GM12878 (cell line): ENCODE measurements around the gene TIGAR. TPM values are rescaled to one million over a fixed set of nuclear protein-coding genes. Genes with fewer than 3 reads are reported as not detected.

Experiments used
- ATAC-seq: fragments of 200-7000 bp; cut with Tn5 transposase; 3 replicates; pipeline ENCODE4 v1.9.1; 2020; ENCODE audit warnings: mild to moderate bottlenecking, moderate library complexity
- BruUV-seq: library from RNA; stranded (reverse); fragments of 400-500 nt; replicated peaks from 2 replicates; lab custom pipeline; 2021; lab: Mats Ljungman, UMichigan
- CTCF ChIA-PET: fragments of 300-600 bp; sonication (Branson Sonifier 250); formaldehyde crosslinking; extraction: SDS; loops from one replicate; lab custom pipeline; 2021; ENCODE audit warnings: inconsistent platforms; lab: Yijun Ruan, JAX
- POLR2A ChIA-PET: fragments of 350-600 bp; formaldehyde crosslinking; extraction: SDS; loops from one replicate; lab custom pipeline; 2021; ENCODE audit warnings: inconsistent platforms; lab: Charles Lee
- RAD21 ChIA-PET: fragments of 300-600 bp; sonication (Branson Sonifier 250); formaldehyde crosslinking; loops from one replicate; lab custom pipeline; 2023; ENCODE audit warnings: antibody characterized with exemption; ENCODE audit not compliant: unreplicated experiment; lab: Charles Lee
- SMC1A ChIA-PET: fragments of 300-600 bp; sonication (Branson Sonifier 250); formaldehyde crosslinking; loops from one replicate; lab custom pipeline; 2023; ENCODE audit not compliant: unreplicated experiment, uncharacterized antibody; lab: Charles Lee
- DNase-seq: peaks from one replicate; pipeline ENCODE4 v3.0.0-alpha.2; 2011; ENCODE audit warnings: low read depth, low spot score
- FAIRE-seq: peaks from 3 replicates; lab custom pipeline; 2011; peaks lifted over from hg19 to GRCh38; lab: Jason Lieb, UNC
- H2AFZ ChIP-seq: 2 replicates; pipeline ENCODE4 v1.6.0; 2011; ENCODE audit warnings: low read depth, low read length, control low read depth; ENCODE audit not compliant: control insufficient read depth
- H3K27ac ChIP-seq: 2 replicates; pipeline ENCODE4 v1.5.1; 2011; ENCODE audit warnings: control low read depth; ENCODE audit not compliant: control insufficient read depth, insufficient read depth
- H3K27me3 ChIP-seq, 2 experiments: replicated peaks in 1 of 2; 2 replicates each; pipeline versions ENCODE4 v1.6.0 to v1.6.1; 2011; ENCODE audit warnings: low read length in 1 of 2; ENCODE audit not compliant: control insufficient read depth in 2 of 2, insufficient read depth in 2 of 2
- H3K36me3 ChIP-seq, 2 experiments: 2 replicates each; pipeline ENCODE4 v1.5.1; 2011; ENCODE audit warnings: low read length in 1 of 2; ENCODE audit not compliant: control insufficient read depth in 2 of 2, insufficient read depth in 2 of 2
- H3K4me1 ChIP-seq: 2 replicates; pipeline ENCODE4 v1.6.1; 2011; ENCODE audit warnings: mild to moderate bottlenecking, low read length, moderate library complexity, mixed read lengths; ENCODE audit not compliant: control insufficient read depth, insufficient read depth
- H3K4me2 ChIP-seq: 2 replicates; pipeline ENCODE4 v1.6.0; 2011; ENCODE audit warnings: control low read depth; ENCODE audit not compliant: control insufficient read depth, insufficient read depth
- H3K4me3 ChIP-seq: fragments of 200-600 bp; sonication (generic); 2 replicates; pipeline ENCODE4 v1.5.1; 2016
- H3K79me2 ChIP-seq: 2 replicates; pipeline ENCODE4 v1.6.0; 2011; ENCODE audit warnings: low read length; ENCODE audit not compliant: control insufficient read depth, insufficient read depth
- H3K9ac ChIP-seq: 2 replicates; pipeline ENCODE4 v1.8.0; 2011; ENCODE audit warnings: low read length, control low read depth, mixed read lengths; ENCODE audit not compliant: control insufficient read depth, insufficient read depth
- H3K9me3 ChIP-seq: replicated peaks from 3 replicates; pipeline ENCODE4 v1.5.1; 2011; ENCODE audit warnings: mild to moderate bottlenecking, low read length; ENCODE audit not compliant: control insufficient read depth, insufficient read depth
- H4K20me1 ChIP-seq: 2 replicates; pipeline ENCODE4 v1.6.0; 2011; ENCODE audit not compliant: control insufficient read depth, insufficient read depth
- CEBPB ChIP-seq, 2 experiments: fragments of 150-350 bp in 1 of 2; IDR thresholded peaks; 2 replicates each; pipeline ENCODE4 v1.6.1; 2012 to 2014; ENCODE audit warnings: low read depth in 2 of 2, low read length in 2 of 2, borderline replicate concordance in 1 of 2, inconsistent platforms in 1 of 2
- DPF2 ChIP-seq: fragments of 450-650 bp; IDR thresholded peaks from 2 replicates; pipeline ENCODE4 v1.6.1; 2017; ENCODE audit warnings: mild to moderate bottlenecking
- FOXM1 ChIP-seq: IDR thresholded peaks from 2 replicates; pipeline ENCODE4 v1.6.1; 2012; ENCODE audit warnings: low read depth, mild to moderate bottlenecking, inconsistent platforms, low read length, moderate library complexity
- NBN ChIP-seq: fragments of 450-650 bp; IDR thresholded peaks from 2 replicates; pipeline ENCODE4 v1.6.1; 2016
- POLR2A ChIP-seq: IDR thresholded peaks from 2 replicates; pipeline ENCODE4 v1.6.1; 2011; ENCODE audit warnings: low read depth, mild to moderate bottlenecking, low read length
- RAD21 ChIP-seq: IDR thresholded peaks from 2 replicates; pipeline ENCODE4 v1.6.1; 2011; ENCODE audit warnings: mild to moderate bottlenecking, low read depth, low read length, moderate library complexity; ENCODE audit not compliant: insufficient read depth
- SUPT20H ChIP-seq: IDR thresholded peaks from 2 replicates; pipeline ENCODE4 v1.6.1; 2011; ENCODE audit warnings: low read depth, mild to moderate bottlenecking, low read length, moderate library complexity, borderline replicate concordance; ENCODE audit not compliant: control insufficient read depth
- TBL1XR1 ChIP-seq: IDR thresholded peaks from 2 replicates; pipeline ENCODE4 v1.6.1; 2012; ENCODE audit warnings: low read depth, low read length, improper control_type of control experiment
- TCF7 ChIP-seq: IDR thresholded peaks from 2 replicates; pipeline ENCODE4 v1.6.1; 2014; ENCODE audit warnings: antibody characterized with exemption, borderline replicate concordance
- WGBS: methylation state at CpG from one replicate; pipeline ENCODE4 v1.1.6; 2016; ENCODE audit warnings: low lambda C conversion rate; ENCODE audit not compliant: insufficient replicate concordance, insufficient coverage; ENCODE audit errors: missing lambda C conversion rate; 5-methylcytosine and 5-hydroxymethylcytosine counted together
- in situ Hi-C: fragments of 300-500 bp; cut with MboI; formaldehyde crosslinking; loops from 9 replicates; pipeline ENCODE4 v1.14.3; 2018; ENCODE audit warnings: mixed read lengths
- intact Hi-C: fragments of 100-400 bp; cut with micrococcal nuclease; formaldehyde crosslinking; loops from one replicate; pipeline ENCODE4 v1.14.2; 2022; ENCODE audit not compliant: unreplicated experiment
- polyA plus RNA-seq, 11 experiments: library from polyadenylated mRNA; depleted of rRNA in 4 of 11; unstranded in 6 of 11; stranded (reverse) in 5 of 11; fragments of >200 nt; fragmentation: Nextera tagmentation in 4 of 11; fragmentation: Illumina TruSeq in 1 of 11; extraction: Ambion mirVana in 4 of 11; extraction: Trizol in 1 of 11; gene quantifications; 1 replicate in 1 of 11; 2 replicates in 10 of 11; pipeline versions ENCODE4 v1.2.1 to v1.2.3, GENCODE V29; 2011 to 2016; ENCODE audit warnings: inconsistent platforms in 2 of 11, missing spikeins in 2 of 11, low read depth in 1 of 11
- total RNA-seq, 4 experiments: library from RNA; depleted of rRNA in 3 of 4; stranded (reverse); fragments of >200 nt in 3 of 4; fragmentation: Illumina TruSeq in 1 of 4; extraction: Trizol in 1 of 4; gene quantifications; 2 replicates each; pipeline versions ENCODE4 v1.2.1 to v1.2.3, GENCODE V29; 2013 to 2021

Gene TIGAR
- total and polyA plus RNA-seq, 10 of the 15 experiments (the other 5 are each of a cell fraction or from before 2014, with no cell fraction given) = 7.6 to 45.7 (median 16.5) TPM

DNA sequence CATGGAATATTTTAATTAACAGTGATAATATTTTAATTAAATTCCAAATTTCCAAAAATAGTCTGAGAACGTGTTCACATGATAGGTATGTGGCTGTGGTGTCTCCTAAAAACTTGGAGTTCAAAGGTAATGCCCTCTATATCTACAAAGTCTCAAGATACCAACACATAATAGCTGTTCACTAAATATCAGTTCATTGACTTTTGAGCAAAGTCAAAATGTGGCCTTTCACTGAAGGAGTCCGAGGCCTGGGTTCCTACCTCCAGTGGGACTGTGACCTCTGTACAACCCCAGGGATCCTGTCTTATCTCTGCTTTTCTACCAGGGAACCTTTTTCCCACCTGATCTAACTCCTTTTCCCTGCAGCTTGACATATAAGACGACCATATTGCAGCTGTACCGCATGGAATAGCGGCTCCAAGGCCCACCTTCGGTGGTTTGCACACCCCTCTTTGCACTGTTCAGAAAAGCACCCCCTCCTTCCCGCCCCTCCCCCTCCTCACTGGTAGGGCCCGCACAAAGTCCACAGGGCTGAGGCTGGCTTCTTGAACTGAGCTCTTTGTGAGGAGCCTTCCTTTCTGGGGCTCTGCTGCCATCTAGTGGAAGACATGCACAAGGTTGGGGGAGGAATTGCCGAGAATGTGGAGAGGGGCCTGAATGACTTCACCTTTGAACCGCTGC lies 44.3 kb upstream of the TIGAR start (continued):
- TF ChIP-seq RAD21 = peak; percentile 100
- peak; percentile 63 for TF ChIP-seq FOXM1
- no peak for TF ChIP-seq TCF7
- no peak for TF ChIP-seq CEBPB (IDR thresholded peaks at IDR 0.05; ENCODE audit: borderline replicate concordance in 1 of 2, low read depth in 2 of 2, low read length in 2 of 2)

DNA sequence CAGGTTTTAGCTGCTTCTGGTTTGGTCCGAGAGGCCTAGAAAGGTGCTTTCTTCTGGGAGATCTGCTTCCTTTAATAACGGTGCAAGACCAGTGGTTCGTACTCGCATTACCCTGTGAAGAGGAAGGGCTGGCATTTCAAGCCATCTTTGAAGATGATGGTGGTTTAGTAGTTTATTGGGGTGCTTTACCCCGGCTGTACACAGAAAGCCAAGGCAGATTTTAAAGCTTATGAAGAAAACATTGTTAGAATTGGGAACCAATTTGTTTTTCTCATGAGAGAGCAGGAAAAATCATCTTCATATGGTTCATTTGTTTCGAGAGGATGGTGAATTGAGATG lies 43.8 kb upstream of the TIGAR start:
- Histone ChIP-seq H3K9me3 (no peaks in the 10 kb centered on the region), H2AFZ (no peak overlapping the region), H3K36me3 (peaks cover 27 to 40% of the 10 kb centered on the region in 2 experiments)
- 24% methylated on average over 6 of the region's 6 CpGs for WGBS
- TF ChIP-seq POLR2A (peak; percentile 2; the same call in 1 of the 2 replicates), NBN (peak; percentile 1; the same call in 1 of the 2 replicates), SUPT20H (no peak), TBL1XR1 (no peak), DPF2 (0 out of 2 replicates have a peak, but pooled peaks have one; percentile 18), FOXM1 (0 out of 2 replicates have a peak, but pooled peaks have one; percentile 0)
- TF ChIP-seq, all 136 proteins: peak for 4
- DNase-seq (no peak), FAIRE-seq (no peak), ATAC-seq (no peak)
- H3K4me3 ChIP-seq = peak overlapping the region; percentile 99
- no TSS peak for BruUV-seq
- intact Hi-C loops = loop anchor here (1.0 to 10.0 kb wide), 5 partner anchors 158 to 392 kb away; no protein-coding TSS in a partner anchor
- H3K79me2 ChIP-seq = peaks cover 96% of the 10 kb centered on the region
- in situ Hi-C loops = loop anchor here (5.0 to 10.0 kb wide), 4 partner anchors 132 to 390 kb away; no protein-coding TSS in a partner anchor
- ChIA-PET CTCF (interaction anchor here (0.6 to 13.0 kb wide), 54 partner anchors 9 to 393 kb away, joined by 3 to 184 read pairs (median 5); no protein-coding TSS in a partner anchor), POLR2A (interaction anchor here (0.6 to 12.1 kb wide), 18 partner anchors 9 to 282 kb away, joined by 3 to 193 read pairs (median 4); no protein-coding TSS in a partner anchor), SMC1A (interaction anchor here (0.6 to 14.5 kb wide), 37 partner anchors 9 to 406 kb away, joined by 3 to 344 read pairs (median 4); no protein-coding TSS in a partner anchor), RAD21 (interaction anchor here (0.8 to 5.7 kb wide), 41 partner anchors 8 to 404 kb away, joined by 3 to 93 read pairs (median 6); partner anchors contain the start of gene PARP11)
- H3K27ac ChIP-seq = peak overlapping the region; percentile 17
- peak overlapping the region; percentile 53; the same call in 1 of the 2 replicates for H3K9ac ChIP-seq
- H3K27me3 ChIP-seq = no peaks in the 10 kb centered on the region
- peaks cover 22% of the 10 kb centered on the region for H4K20me1 ChIP-seq
- H3K4me1 ChIP-seq = peaks cover 26% of the 10 kb centered on the region
- peak overlapping the region; percentile 76 for H3K4me2 ChIP-seq
